HG02973 (cell line): Measurements from ENCODE around the gene TAS2R50.

Experiments used
- ATAC-seq: cut with Tn5 transposase; IDR thresholded peaks from one replicate; pipeline ENCODE4 v1.9.1; 2021; ENCODE audit warnings: moderate library complexity; ENCODE audit not compliant: unreplicated experiment

Gene TAS2R50

GRCh38 chr12:10956085-10956484 is 30.6 kb downstream of the TAS2R50 start:
- no peak for ATAC-seq

GRCh38 chr12:10952645-10953044 is 34.1 kb downstream of the TAS2R50 start:
- ATAC-seq = no peak

- no peak for ATAC-seq
Measured at GRCh38 chr12:10943167-10943566, 43.5 kb downstream of the TAS2R50 start.

- no peak for ATAC-seq
Measured at GRCh38 chr12:10941916-10942607, 44.6 kb downstream of the TAS2R50 start.

- no peak for ATAC-seq
Measured at GRCh38 chr12:10941369-10941768, 45.3 kb downstream of the TAS2R50 start.

GRCh38 chr12:10940389-10940788 is 46.3 kb downstream of the TAS2R50 start:
- no peak for ATAC-seq

- ATAC-seq = no peak
Measured at GRCh38 chr12:10939163-10939562, 47.5 kb downstream of the TAS2R50 start, which contains the start of gene TAS2R14. Gene TAS2R14, minus strand, starts transcription at chr12:10939263. Its CDS starts 56 bp downstream, at chr12:10939207.

- no peak for ATAC-seq
Measured at GRCh38 chr12:10936506-10936905, 50.2 kb downstream of the TAS2R50 start.
